Measurements from ENCODE around the gene ADARB2.

ADARB2 gene

DNA sequence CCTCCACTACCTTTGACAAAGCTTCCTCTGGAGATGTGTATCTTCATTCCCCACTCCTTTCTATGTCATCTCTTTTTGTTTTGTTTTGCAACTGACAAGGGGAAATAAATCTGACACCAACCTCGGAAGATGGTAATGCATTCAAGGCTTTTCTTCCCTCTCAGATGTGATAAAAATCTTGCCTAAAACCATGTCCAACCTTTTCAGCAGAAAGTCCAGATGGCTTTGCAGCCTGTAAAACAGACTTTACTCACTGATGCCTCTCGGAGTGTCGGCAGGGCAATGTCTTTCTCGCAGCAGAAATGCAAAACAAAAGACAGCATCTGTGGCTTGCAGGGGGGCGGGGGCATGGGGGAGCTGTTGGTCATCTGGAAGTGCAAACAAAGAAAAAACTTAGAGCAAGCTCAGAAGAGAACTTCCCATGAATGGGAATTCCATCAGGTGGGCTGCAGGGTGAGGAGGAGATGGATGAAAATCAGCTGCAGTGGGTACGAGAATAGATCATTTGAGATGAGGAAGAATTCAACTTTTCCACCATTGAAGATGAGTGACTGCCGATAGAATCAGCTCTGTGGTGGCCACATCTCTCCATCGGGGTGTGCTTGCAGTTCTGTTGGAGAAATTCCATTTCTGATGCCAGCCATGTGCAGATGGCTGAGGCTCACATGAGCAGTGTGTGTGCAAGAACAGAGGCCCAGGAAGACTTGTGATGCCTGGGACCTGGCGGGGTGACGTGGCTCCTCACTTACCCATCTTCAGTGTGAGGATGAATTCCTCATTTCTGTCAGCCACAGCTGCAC is 443.5 kb downstream of the ADARB2 start:
- no peak for DNase-seq

DNA sequence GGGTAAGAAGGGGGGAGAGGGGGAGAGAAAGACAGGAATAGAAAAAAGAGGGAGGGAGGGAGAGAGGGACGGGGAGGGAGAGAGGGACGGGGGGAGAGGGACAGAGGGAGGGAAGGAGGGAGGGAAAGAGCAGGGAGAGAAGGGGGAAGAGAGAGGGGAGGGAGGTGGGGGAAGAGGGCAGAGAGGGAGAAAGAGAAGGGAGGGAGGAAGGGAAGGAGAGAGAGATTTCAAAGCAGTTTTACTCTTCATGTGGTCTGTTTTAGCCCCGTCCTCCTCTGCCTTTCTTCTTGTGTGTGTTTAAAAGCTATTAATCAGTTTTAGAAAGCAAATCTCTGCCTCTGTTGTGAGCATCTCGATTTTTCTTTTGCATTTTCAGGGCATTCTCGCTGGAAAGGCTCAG is 444.2 kb downstream of the ADARB2 start:
- DNase-seq = no peak

DNA sequence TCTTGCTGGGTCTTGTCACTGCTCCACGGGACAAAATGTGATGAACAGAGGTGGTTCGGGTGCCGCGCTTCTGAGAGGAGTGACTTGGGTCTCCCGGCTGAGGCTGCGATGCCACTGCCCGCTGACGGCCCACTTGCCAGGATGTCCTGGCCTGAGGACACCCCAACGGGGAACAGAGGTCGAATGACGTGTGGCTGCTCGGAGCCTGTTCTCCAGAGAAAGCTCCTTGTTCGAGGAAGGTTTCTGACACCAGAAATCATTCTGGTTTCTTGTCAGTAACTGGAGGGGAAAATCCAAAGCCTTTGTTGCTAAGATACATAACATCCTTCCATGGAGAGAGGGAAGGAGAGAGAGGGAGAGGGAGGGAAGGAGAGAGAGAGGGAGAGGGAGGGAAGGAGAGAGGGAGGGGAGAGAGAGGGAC is 444.7 kb downstream of the ADARB2 start:
- DNase-seq = no peak

DNA sequence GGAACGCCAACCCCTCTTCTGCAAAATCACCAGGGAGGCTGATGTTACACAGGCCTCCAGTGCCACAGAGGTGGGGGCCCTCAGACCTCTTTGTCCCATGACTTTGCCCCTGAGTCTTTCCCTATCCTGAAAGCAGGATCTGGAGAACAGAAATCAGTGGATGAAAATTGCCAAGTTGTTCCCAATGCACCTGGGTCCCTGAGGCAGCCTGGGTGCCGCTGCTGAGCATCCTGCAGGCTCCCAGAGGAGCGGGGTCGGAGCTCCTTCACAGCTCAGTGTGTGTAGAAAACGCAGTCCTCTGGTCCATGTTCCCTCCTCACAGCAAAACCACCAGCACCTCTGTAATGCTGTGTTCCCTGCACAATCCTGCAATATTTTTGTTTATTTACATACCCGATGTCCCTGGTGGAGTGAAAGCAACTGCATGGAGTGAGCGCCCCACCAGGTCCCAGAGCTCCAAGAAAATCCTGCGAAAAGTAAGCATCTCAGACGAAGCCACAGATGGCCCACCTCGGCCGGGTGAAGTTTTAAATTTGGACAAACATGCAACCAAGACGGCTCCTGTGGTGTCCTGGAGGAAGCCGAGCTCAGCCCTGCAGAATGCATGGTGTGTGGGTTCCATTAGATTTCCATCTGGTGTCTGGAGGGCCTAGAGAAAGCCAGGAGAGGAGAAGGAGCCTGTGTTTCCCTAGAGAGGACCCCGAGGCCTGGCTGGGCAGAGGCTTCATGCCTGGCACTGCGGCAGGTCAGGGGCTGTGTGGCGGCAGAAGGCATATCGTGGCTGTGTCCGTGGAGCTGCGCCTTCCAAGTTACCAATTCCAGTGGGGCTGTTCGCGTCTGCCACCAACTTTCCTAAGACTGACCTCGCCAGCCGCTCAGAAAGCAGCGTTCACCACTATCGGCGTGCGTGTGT is 445.9 kb downstream of the ADARB2 start:
- DNase-seq = no peak

DNA sequence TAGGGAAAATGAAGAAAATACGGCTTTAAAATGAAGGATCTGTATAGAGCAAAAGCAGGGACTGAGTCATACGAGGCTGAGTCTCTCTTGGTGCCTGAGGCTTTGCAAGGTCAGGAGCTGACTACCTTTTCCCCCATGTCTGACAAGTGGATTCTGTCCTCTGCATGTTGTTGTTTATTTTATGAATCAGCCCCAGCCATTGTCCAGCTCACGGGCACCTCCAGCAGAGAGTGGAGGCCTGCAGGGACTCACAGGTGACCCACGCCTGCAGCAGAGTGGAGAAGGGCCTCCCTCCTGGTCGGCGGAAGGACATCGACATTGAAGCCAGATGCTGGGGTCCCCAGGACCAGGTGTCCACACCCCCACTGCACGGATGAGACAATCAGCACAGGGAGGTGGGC is 447.3 kb downstream of the ADARB2 start:
- no peak for DNase-seq

DNA sequence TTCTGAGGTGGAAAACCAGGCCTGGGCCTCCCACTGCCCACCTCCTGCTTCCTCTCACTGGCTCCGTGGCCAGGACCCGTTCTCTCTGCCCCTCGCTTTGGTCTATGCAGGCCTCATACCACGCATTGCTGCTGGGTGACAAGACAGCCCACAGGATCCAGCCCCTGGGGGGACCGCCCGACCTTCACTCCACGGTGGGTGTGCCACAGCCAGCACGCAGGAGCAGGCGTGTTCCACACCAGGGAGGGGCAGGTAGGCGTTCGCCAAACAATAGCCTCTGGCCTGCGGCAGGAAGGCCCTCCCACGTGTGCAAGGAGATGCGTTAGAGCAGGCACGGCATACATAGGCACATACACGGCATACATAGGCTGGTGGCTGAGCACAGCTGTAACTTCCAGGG is 447.7 kb downstream of the ADARB2 start:
- DNase-seq = no peak

DNA sequence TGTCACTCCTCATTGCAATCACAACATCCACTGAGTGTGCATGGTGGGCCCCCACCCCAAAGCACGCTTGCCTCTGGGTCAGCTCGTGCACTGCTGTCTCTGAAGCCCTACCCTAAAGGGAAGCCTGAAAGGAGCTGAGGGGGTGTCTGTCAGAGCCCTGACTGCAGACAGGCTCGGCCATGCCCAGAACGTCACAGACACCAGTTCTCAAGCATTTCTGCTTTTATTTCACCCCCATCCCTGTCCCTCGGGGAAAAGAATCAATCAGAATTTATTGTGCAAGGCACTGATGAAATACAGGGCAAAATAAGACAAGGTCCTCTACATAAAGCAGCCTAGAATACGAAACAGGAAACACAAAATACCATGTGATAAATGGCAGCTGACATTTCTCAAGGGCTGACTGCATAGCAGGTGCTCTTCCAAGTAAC is 449.3 kb downstream of the ADARB2 start:
- no peak for DNase-seq

DNA sequence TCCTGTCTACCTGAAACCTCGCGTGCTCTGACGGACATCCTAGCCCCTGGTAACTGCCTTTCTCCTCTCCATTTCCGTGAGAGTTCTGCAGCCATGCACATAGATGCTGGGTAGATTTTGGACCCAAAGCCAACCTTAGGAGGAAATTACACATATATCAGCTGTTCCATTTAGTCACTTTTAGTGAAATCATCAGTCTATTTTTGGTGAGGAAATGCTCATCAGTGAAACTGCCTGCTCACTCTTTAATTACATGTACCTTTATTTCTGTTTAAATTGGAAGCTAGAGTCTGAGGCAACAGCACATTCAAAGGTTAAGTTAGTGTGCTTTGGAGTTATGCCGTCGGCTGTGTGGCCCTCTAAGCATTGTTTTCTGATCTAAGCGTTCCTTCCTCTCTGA is 449.8 kb downstream of the ADARB2 start:
- DNase-seq = no peak

DNA sequence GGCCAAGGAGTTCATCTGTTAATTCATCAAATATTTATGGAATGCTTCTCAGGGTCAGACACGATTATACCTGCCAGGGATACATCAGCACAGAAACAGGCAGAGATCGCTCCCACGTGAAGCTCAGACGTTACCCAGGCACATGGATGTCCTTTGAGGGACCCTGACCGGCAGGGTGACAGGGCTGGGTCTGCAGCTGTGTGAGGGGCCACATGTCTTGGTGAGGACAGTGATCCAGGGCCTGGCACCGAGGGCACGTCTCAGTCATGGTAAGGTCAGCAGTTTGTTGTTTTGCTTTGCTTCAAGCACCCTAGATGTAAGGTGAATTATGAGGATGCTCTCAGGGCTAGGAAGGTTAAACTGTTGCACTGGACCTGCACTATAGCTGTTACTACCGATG is 453.2 kb downstream of the ADARB2 start:
- DNase-seq = no peak

DNA sequence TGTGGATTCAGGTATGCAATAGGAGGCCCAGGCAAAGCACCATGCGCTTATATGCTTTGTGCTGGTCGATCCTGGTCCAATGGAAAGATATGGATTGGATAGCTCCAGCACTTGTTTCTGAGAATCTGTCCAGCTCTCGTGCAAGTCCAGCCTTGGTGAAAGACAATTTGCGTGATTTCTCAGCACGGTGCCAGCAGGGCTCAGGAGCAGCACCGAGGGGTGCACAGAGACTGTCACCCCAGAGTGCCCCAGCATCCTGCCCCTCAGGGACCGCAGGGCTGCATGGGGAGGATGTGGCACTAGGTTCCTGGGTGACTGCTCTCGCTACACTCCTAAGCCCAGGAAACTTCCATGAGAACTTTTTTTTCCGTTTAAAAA is 455.9 kb downstream of the ADARB2 start:
- DNase-seq = no peak

DNA sequence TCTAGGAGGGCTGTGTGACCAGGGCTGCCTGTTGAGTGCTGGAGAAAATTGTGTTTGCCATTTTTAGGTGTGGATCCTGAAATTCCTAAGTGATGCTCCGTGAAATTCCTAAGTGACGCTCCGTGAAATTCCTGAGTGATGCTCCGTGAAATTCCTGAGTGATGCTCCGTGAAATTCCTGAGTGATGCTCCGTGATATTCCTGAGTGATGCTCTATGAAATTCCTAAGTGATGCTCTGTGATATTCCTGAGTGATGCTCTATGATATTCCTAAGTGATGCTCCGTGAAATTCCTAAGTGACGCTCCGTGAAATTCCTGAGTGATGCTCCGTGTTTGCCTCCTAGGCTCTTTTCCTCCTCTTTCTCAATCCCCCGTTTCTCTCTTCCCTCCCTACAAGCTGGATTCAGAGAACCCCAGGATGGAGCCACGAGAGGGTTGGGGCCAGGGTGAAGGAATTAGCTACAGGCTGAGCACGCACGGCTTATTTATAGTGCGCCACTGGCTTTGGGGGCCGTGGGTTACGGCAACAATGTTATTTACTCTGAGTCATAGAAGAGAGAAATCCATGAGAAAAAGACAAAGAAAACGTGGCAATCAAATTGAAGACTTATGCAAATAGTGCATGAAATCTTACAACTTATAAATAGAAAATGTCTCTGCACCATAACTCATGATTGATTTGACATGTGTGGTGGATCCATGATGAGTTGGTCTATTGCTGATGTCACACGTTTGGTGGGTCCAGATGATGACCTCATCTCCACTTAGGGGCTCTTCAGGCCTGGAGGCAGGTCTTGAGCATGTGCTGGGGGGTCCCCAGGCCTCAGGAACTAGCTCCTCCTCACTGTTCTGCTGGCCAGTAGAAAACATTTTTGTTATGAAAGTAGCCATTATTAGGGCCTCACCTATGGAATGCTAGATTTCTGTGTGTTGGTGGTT is 456.6 kb downstream of the ADARB2 start:
- no peak for DNase-seq

DNA sequence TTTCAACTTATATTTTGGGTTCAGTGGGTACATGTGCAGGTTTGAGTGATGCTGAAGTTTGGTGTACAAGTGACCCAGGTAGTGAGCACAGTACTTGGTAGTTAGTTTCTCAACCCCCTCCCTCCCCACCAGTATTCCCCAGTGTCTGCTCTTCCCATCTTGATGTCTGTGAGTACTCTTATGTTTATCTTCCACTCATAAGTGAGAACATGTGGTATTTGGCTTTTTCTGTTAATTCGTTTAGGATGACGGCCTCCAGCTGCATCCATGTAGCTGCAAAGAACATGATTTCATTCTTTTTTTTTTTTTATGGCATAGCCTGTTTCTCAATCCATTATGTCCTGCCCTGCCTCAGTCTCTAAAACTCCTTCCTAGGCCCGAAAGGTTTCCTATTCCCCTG is 459.0 kb downstream of the ADARB2 start:
- DNase-seq = no peak

DNA sequence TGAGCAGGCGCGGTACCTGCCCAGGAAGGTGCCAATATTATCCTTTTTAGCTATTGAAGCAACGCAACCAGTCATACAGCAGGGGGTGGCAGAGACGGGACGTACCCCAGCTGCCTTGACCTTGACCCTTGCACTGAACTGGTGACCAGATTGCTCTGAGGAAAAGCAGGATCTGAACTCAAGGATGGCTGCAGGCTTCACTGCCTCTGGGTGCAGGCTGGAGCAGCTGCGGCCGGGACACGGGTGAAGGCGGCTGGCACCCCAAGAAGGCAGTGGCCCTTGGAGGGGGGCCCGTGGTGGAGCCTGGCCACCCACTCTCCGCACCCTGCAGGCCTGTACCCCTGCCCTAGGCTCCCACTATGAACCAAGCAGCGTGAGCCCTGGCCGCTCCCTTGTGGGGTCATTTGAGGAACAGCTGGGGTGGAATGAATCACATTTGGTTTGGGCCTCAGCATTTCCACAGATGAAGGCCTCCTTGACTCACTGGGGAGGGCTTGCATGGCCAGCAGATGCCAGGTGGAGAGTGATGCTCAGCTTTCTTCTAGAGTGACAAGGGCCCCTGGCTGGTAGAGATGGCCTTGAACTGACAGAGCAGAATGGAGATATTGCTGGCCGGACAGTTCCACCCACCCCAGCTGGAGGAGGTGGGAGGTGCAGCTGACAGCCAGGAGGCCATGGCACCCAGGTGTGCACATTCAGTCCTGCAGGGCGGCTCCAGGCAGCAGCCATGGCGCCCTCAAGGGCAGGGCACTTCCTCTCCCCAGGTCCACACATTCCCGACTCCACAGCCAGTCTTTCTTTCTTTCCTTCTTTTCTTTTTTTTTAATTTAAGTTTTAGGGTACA is 462.4 kb downstream of the ADARB2 start:
- no peak for DNase-seq

DNA sequence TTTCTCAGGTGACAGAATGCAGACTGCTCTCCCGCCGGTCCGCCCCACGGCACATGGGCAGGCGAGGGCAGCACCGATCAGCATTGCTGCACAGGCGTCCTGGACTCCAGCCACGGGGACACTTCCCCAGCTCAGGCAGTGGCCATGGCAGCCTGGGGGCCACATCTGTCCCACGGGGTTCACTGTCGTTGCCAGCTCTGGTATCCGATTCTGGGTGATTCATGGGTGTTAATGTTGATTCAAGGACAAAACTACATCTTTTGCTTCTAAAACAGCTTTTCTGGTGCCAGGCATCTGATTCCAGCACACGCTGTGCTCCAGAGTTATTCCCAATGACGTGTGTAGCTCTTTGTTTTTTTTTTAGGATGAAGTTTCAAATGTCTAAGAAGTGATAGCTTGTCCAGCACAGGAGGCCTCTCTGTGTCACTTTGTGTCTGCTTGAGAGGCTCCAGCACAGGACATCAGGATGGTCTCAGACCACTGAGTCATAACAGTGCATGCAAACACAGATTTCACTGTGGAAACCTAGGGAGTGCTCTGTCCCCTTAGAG is 463.1 kb downstream of the ADARB2 start:
- DNase-seq = no peak

DNA sequence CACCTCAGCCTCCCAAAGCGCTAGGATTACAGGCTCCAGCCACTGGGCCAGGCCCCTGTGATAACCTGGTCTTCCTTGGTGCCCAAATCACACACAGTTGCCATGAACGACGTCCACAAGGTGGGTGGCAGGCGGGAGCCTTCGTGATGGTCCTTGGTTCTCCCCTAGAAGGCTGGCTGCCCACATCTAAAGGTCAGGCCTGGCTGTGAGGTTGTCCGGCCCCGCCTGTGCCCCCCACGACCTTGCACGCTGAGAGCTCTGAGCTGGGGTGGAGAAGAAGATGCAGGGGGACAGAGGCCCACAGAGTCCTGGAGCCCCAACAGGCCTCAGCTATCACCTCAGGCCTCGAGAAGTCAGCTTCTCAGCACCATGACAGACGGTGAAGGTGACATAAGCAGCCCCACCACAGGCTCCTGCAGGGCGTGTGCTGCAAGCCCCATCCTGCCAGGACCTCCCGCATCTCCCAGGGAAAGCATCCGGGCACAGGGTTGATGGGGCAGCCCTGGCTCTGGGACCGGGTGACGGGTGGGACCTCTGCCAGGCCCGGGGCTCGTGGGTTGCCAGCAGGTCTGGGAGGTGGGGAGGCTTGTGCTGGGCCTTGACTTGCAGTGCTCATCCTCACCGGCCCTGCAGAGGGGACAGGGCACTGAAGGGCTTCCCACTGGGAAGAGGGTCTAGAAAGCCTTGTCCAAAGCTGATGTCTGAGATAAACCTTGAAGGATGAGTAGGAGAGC is 463.8 kb downstream of the ADARB2 start:
- DNase-seq = no peak

DNA sequence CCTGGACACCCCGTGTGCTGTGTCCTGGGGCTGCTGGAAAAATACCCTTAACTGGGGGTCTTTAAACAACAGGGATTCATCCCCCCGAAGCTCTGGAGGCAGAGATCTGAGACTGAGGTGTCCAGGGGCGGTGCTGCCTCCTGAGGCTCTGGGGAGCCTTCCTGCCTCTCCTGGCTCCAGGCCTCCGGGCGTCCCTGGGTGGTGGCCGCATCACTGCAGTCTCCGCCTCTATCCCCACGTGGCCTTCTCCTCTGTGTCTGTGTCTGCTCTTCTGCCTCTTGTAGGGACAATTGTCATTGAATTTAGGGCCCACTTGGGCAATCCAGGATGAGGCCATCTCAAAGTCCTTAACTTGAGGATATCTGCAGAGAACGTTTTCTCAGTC is 464.6 kb downstream of the ADARB2 start:
- DNase-seq = no peak

DNA sequence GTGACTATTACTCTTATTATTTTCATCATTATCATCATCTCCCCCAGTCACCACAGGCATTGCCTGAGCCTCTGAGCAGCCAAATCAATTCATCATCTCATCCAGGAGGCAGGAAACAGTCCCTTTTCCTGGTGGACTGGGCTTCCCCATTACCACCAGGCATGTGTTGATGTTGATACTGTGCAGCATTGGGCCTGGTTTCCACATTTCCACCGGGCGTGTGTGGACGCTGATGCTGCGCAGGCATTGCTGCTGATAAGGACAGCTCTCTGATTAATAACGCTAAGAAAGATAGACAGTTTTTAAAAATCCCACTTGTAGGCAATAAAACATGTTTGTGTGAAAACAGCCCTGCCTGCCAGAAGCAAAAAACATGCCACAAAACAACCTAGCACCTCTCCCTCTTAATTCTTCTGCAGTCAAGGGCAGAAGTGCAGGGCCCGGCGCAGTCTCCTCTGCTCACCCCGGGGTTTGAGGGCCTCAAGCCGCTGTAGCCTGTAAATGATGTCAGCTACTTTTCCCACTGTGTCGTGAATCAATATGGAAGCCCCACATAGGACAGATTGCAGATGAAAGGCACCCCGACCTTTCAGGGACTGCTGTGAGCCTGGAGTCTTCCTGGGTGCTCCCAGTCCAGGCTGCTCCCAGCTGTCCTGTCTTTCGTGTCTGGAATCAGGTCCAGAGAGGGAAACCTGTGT is 465.1 kb downstream of the ADARB2 start:
- DNase-seq = no peak

DNA sequence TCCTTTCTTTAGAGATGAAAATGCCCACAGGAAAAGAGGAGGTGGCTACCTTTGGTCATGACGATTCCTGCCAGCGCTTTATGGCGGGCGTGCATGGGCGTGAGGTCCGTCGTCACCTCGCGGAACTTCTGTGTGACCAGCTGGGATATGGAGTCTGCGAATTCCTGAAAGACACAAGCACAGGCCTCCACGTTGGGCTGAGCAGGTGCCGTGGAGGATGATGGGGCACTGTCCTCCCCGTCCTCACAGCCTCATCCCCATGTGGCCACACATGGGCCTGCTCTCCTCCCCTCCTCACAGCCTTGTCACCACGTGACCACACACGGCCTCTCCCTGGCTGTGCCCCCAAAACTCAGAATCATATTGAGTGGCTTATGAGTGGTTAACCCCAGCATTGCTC is 466.4 kb downstream of the ADARB2 start:
- DNase-seq = no peak

DNA sequence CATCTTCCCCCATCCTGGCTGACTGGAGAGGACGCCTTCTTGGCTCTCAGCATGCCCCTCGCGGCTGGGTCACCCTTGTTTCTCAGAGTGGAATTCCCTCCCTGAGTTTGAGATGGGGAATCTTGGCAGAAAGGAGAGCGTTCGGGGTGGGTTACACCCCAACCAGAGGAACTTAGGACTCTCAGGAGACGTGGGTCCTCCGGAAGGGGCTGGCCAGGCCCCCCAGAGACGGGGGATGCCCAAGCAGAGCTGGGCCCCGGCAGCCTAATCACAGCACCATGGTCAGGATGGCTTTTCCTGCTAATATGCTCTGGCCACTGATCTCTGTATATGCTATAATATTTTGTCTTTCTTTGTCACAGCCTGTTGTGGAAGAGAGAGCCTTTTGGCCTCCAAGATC is 466.8 kb downstream of the ADARB2 start:
- no peak for DNase-seq

DNA sequence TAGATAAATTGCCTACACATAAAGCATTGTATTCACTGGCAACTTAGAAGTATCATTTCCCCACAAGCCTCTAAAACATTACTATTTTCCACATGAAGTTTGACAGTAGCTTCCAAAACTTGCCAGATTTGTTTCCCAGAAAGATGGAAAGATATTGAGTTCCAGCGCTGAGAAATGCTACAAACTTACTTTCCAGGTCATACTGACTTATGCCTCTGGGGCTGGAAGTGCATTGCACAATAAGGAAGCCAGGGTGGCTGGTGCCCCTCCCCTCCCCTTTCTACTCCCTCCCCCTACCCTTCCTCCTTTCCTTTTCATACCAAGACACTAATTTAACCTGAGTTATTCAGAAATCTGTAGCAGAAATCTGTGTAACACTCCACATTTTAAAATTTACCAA is 468.5 kb downstream of the ADARB2 start:
- no peak for DNase-seq
